SK-N-SH (cell line): ENCODE results near the gene IER2. TPM values are rescaled to one million over a fixed set of nuclear protein-coding genes. Genes with fewer than 3 reads are reported as not detected.

Experiments
- CTCF ChIA-PET: fragments of 300-600, 350-600 bp; formaldehyde crosslinking; extraction: SDS; loops from one replicate; lab custom pipeline; 2021; lab: Yijun Ruan, JAX
- POLR2A ChIA-PET: fragments of 350-600 bp; sonication (Branson Sonifier 250); formaldehyde crosslinking; extraction: SDS; loops from one replicate; lab custom pipeline; 2020; ENCODE audit warnings: antibody characterized with exemption, inconsistent platforms; lab: Yijun Ruan, JAX
- DNase-seq: peaks from one replicate; pipeline ENCODE4 v3.0.0; 2012
- H2AFZ ChIP-seq: fragments of 200-600 bp; sonication (generic); 2 replicates; pipeline ENCODE4 v1.8.1; 2016; ENCODE audit warnings: antibody characterized with exemption, mild to moderate bottlenecking, low read depth
- H3F3A ChIP-seq: fragments of 200-600 bp; sonication (generic); replicated peaks from 2 replicates; pipeline ENCODE3; 2016; ENCODE audit warnings: antibody characterized with exemption, mild to moderate bottlenecking; ENCODE audit not compliant: insufficient read depth
- H3K27ac ChIP-seq, 2 experiments: fragments of 200-500 bp in 1 of 2; fragments of 200-600 bp in 1 of 2; sonication (Bioruptor generic) in 1 of 2; sonication (generic), shearing (Covaris generic) in 1 of 2; 2 replicates each; pipeline versions ENCODE4 v1.5.1 to v1.6.1; 2014 to 2016; ENCODE audit warnings: low read depth in 2 of 2, inconsistent platforms in 1 of 2, low read length in 1 of 2, mild to moderate bottlenecking in 1 of 2, mixed read lengths in 1 of 2
- H3K27me3 ChIP-seq: fragments of 200-600 bp; sonication (generic), shearing (Covaris generic); 2 replicates; pipeline ENCODE4 v1.6.1; 2016; ENCODE audit warnings: mixed run types; ENCODE audit not compliant: insufficient read depth
- H3K36me3 ChIP-seq, 2 experiments: fragments of 200-500 bp in 1 of 2; fragments of 200-600 bp in 1 of 2; sonication (Bioruptor generic) in 1 of 2; sonication (generic) in 1 of 2; replicated peaks in 1 of 2; 2 replicates each; pipeline versions ENCODE3 to v1.5.1; 2014 to 2016; ENCODE audit warnings: low read length in 1 of 2, mild to moderate bottlenecking in 1 of 2; ENCODE audit not compliant: insufficient read depth in 2 of 2, control insufficient read depth in 1 of 2
- H3K4me1 ChIP-seq, 2 experiments: fragments of 200-500 bp in 1 of 2; fragments of 200-600 bp in 1 of 2; sonication (Bioruptor generic) in 1 of 2; sonication (generic), shearing (Covaris generic) in 1 of 2; 2 replicates each; pipeline versions ENCODE4 v1.5.1 to v1.6.1; 2014 to 2016; ENCODE audit warnings: low read depth in 1 of 2, low read length in 1 of 2, mixed run types in 1 of 2; ENCODE audit not compliant: insufficient read depth in 2 of 2, control insufficient read depth in 1 of 2
- H3K4me2 ChIP-seq: fragments of 200-600 bp; sonication (generic), shearing (Covaris generic); 2 replicates; pipeline ENCODE4 v1.6.1; 2017; ENCODE audit warnings: mixed run types
- H3K4me3 ChIP-seq, 2 experiments: fragments of 200-500 bp in 1 of 2; fragments of 200-600 bp in 1 of 2; sonication (Bioruptor generic) in 1 of 2; sonication (generic), shearing (Covaris generic) in 1 of 2; 2 replicates each; pipeline versions ENCODE4 v1.5.1 to v1.8.1; 2014 to 2016; ENCODE audit warnings: low read depth in 2 of 2, inconsistent platforms in 1 of 2, low read length in 1 of 2, mild to moderate bottlenecking in 1 of 2, mixed read lengths in 1 of 2, moderate library complexity in 1 of 2
- H3K79me2 ChIP-seq: fragments of 200-600 bp; sonication (generic); 2 replicates; pipeline ENCODE4 v1.8.1; 2017; ENCODE audit warnings: mild to moderate bottlenecking; ENCODE audit not compliant: insufficient read depth
- H3K9ac ChIP-seq: fragments of 200-600 bp; sonication (generic); 2 replicates; pipeline ENCODE4 v1.6.1; 2017; ENCODE audit warnings: mixed run types
- H3K9me2 ChIP-seq: fragments of 200-600 bp; sonication (generic); 2 replicates; pipeline ENCODE4 v1.6.1; 2017; ENCODE audit warnings: mixed run types
- H3K9me3 ChIP-seq: fragments of 200-600 bp; sonication (generic); 2 replicates; pipeline ENCODE4 v1.6.1; 2017; ENCODE audit warnings: mixed run types, mild to moderate bottlenecking, moderate library complexity
- H4K20me1 ChIP-seq: fragments of 200-600 bp; sonication (generic); 2 replicates; pipeline ENCODE4 v1.6.1; 2017; ENCODE audit warnings: mild to moderate bottlenecking, mixed run types; ENCODE audit not compliant: insufficient read depth
- ELF1 ChIP-seq: IDR thresholded peaks from 2 replicates; pipeline ENCODE4 v1.4.0; 2012
- EZH2phosphoT487 ChIP-seq: fragments of 200-600 bp; sonication (generic); IDR thresholded peaks from 2 replicates; pipeline ENCODE4 v1.6.1; 2017; ENCODE audit warnings: low read depth, mixed run types, mild to moderate bottlenecking, antibody characterized with exemption, moderate library complexity, borderline replicate concordance
- FOSL2 ChIP-seq: IDR thresholded peaks from 2 replicates; pipeline ENCODE4 v1.4.0; 2012; ENCODE audit warnings: low read depth, mild to moderate bottlenecking, moderate library complexity, borderline replicate concordance
- FOXJ3 ChIP-seq: sonication (generic); formaldehyde crosslinking; IDR thresholded peaks from 2 replicates; pipeline ENCODE4 v1.5.1; 2020; ENCODE audit warnings: mild to moderate bottlenecking, missing genetic modification reagents
- GABPA ChIP-seq: IDR thresholded peaks from 2 replicates; pipeline ENCODE4 v1.4.0; 2012; ENCODE audit warnings: low read depth, mild to moderate bottlenecking
- GATA2 ChIP-seq: sonication (generic); formaldehyde crosslinking; IDR thresholded peaks from 2 replicates; pipeline ENCODE4 v1.5.0; 2020; ENCODE audit warnings: mild to moderate bottlenecking, missing genetic modification reagents
- MXI1 ChIP-seq: IDR thresholded peaks from 2 replicates; pipeline ENCODE4 v1.6.1; 2012; ENCODE audit warnings: mild to moderate bottlenecking, low read depth, low read length, improper control_type of control experiment
- NFIC ChIP-seq: IDR thresholded peaks from 2 replicates; pipeline ENCODE4 v1.4.0; 2012; ENCODE audit warnings: borderline replicate concordance
- NRF1 ChIP-seq: IDR thresholded peaks from 2 replicates; pipeline ENCODE4 v1.6.1; 2012; ENCODE audit warnings: low read depth, mild to moderate bottlenecking, low read length
- POLR2AphosphoS5 ChIP-seq: IDR thresholded peaks from 2 replicates; pipeline ENCODE4 v1.6.1; 2012; ENCODE audit warnings: low read depth, low read length
- RAD21 ChIP-seq: IDR thresholded peaks from 2 replicates; pipeline ENCODE4 v1.6.1; 2012; ENCODE audit warnings: mild to moderate bottlenecking, low read length
- RCOR1 ChIP-seq: fragments of 150-350 bp; IDR thresholded peaks from 2 replicates; pipeline ENCODE4 v1.6.1; 2017; ENCODE audit warnings: antibody characterized with exemption, low read length
- RXRA ChIP-seq: IDR thresholded peaks from 2 replicates; pipeline ENCODE4 v1.4.0; 2012; ENCODE audit warnings: low read depth, mild to moderate bottlenecking, borderline replicate concordance
- SIN3A ChIP-seq: IDR thresholded peaks from 2 replicates; pipeline ENCODE4 v1.6.1; 2012; ENCODE audit warnings: low read depth, mild to moderate bottlenecking, low read length, moderate library complexity, borderline replicate concordance
- TCF12 ChIP-seq: IDR thresholded peaks from 2 replicates; pipeline ENCODE4 v1.4.0; 2012
- TEAD4 ChIP-seq: IDR thresholded peaks from 2 replicates; pipeline ENCODE4 v1.4.0; 2012; ENCODE audit warnings: mild to moderate bottlenecking, borderline replicate concordance; ENCODE audit not compliant: insufficient read depth
- WGBS: methylation state at CpG from one replicate; pipeline ENCODE4 v1.1.6; 2017; ENCODE audit warnings: low lambda C conversion rate; 5-methylcytosine and 5-hydroxymethylcytosine counted together
- polyA plus RNA-seq, 3 experiments: library from polyadenylated mRNA; depleted of rRNA; stranded (reverse); fragments of >200 nt; gene quantifications; 2 replicates each; pipeline ENCODE4 v1.2.3, GENCODE V29; 2012
- TF ChIP-seq, protein P1 (sequence below): IDR thresholded peaks from 2 replicates; pipeline ENCODE4 v1.4.0; 2012; ENCODE audit warnings: low read depth
- TF ChIP-seq, protein P2 (sequence below): IDR thresholded peaks from 2 replicates; pipeline ENCODE4 v1.4.0; 2012; ENCODE audit warnings: low read depth, borderline replicate concordance
- TF ChIP-seq, protein P3 (sequence below): IDR thresholded peaks from 2 replicates; pipeline ENCODE4; 2012
- TF ChIP-seq, protein P4 (sequence below): IDR thresholded peaks from 2 replicates; pipeline ENCODE4 v1.4.0; 2012; ENCODE audit warnings: low read depth, borderline replicate concordance
- TF ChIP-seq, protein P5 (sequence below): fragments of 150-350 bp; IDR thresholded peaks from 2 replicates; pipeline ENCODE4 v1.6.1; 2017; ENCODE audit warnings: antibody characterized with exemption, low read length, low read depth, borderline replicate concordance

The IER2 gene
- polyA plus RNA-seq, 1 of the 3 experiments (the other 2 are of a cell fraction) = 115 TPM

DNA sequence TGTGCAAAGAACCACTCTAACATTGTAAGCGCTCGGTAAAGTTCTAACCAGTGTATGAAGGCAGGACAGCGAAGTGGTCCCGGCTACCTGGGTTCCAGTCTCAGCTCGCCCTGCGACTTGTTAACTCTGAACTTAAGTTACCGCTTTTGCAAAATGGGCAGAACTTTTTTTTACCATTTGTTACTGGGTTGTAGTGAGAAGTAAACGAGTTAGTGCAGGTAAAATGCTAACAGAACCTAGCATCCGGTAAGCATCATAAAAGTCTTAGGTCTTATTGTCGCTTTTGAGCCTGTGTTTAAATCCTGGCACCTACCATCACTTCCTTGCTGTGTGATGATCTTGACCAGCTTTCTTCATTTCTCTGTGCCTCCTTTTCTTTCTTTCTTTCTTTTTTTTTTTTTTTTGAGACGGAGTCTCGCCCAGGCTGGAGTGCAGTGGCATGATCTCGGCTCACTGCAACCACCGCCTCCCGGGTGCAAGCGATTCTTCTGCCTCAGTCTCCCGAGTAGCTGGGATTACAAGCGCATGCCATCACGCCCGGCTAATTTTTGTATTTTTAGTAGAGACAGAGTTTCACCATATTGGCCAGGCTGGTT is 32.9 kb upstream of the IER2 start (continued):
- TF ChIP-seq NFIC = no peak
- TF ChIP-seq GATA2 (CRISPR knock-in tag) = no peak
- no peak for TF ChIP-seq FOSL2
- TF ChIP-seq, protein P1, sequence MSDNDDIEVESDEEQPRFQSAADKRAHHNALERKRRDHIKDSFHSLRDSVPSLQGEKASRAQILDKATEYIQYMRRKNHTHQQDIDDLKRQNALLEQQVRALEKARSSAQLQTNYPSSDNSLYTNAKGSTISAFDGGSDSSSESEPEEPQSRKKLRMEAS = no peak
- TF ChIP-seq RCOR1 = no peak
- no peak for TF ChIP-seq MXI1

DNA sequence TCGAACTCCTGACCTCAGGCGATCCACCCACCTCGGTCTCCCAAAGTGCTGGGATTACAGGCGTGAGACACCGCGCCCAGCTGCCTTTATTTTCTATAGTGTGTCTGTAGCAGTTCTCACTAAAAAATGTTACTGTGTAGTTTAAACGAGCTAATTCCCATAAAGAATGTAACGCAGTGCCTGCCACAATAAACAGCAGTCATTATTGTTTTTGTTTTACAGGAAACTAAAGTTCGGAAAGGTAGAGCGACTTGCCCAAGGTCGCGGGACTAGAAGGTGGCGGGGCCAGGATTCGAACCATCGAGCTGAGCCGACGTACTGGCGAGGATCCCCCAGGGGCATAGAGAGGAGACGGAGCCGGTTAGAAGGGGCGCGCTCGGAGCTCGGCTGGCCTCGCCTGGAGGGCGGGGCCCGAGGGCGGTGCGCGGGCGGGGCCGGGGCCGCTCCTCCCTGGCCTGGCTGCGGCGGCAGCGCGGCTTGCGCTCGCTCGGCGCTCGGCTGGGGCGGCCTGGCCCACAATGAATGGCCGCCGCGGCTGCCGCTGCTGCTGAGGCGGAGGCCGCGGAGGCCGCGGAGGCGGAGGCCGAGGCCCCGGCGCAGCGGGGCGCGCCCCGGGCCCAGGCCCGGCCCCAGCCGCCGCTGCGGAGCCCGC is 32.3 kb upstream of the IER2 start, which contains the start of gene NACC1:
TSS of gene NACC1 (plus strand) at position 493 of the 652 bp plus-strand sequence. CDS start 16,944 bp downstream, outside the sequence.
- Histone ChIP-seq H3K9ac (peak within 1 kb of the TSS; percentile 97), H3K27ac (peak within 1 kb of the TSS; percentile 65 to 85), H3K36me3 (peaks cover 12 to 13% of the 10 kb centered on the region in 2 experiments), H3K9me2 (no peaks in the 10 kb centered on the region), H3F3A (peaks cover 4% of the 10 kb centered on the region), H2AFZ (peak within 1 kb of the TSS; percentile 98), H3K4me3 (peak within 1 kb of the TSS; percentile 97 to 98), H3K4me1 (peaks cover 22 to 27% of the 10 kb centered on the region in 2 experiments; a peak in 2 of 4 replicates), H4K20me1 (peaks cover 40% of the 10 kb centered on the region), H3K79me2 (peaks cover 72% of the 10 kb centered on the region), H3K4me2 (peak within 1 kb of the TSS; percentile 83), H3K27me3 (no peaks in the 10 kb centered on the region), H3K9me3 (no peaks in the 10 kb centered on the region)
- 6% methylated on average over 25 of the region's 65 CpGs for WGBS
- ChIA-PET POLR2A (interaction anchor here (0.8 to 3.7 kb wide), 6 partner anchors 12 to 185 kb away, joined by 3 to 16 read pairs (median 4); partner anchors contain the start of genes IER2 and STX10), CTCF (interaction anchor here (0.6 to 4.0 kb wide), 9 partner anchors 10 to 472 kb away, joined by 3 to 20 read pairs (median 5); no protein-coding TSS in a partner anchor)
- peak; percentile 99 for DNase-seq
- TF ChIP-seq POLR2AphosphoS5 = peak; percentile 30; the same call in 1 of the 2 replicates
- 0 out of 2 replicates have a peak, but pooled peaks have one; percentile 44 for TF ChIP-seq NRF1
- no peak for TF ChIP-seq TEAD4
- no peak for TF ChIP-seq SIN3A
- TF ChIP-seq, protein P2, sequence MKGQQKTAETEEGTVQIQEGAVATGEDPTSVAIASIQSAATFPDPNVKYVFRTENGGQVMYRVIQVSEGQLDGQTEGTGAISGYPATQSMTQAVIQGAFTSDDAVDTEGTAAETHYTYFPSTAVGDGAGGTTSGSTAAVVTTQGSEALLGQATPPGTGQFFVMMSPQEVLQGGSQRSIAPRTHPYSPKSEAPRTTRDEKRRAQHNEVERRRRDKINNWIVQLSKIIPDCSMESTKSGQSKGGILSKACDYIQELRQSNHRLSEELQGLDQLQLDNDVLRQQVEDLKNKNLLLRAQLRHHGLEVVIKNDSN = no peak
- TF ChIP-seq, protein P1 = peak; percentile 10; the same call in 1 of the 2 replicates
- TF ChIP-seq TCF12 = no peak
- TF ChIP-seq, protein P3, sequence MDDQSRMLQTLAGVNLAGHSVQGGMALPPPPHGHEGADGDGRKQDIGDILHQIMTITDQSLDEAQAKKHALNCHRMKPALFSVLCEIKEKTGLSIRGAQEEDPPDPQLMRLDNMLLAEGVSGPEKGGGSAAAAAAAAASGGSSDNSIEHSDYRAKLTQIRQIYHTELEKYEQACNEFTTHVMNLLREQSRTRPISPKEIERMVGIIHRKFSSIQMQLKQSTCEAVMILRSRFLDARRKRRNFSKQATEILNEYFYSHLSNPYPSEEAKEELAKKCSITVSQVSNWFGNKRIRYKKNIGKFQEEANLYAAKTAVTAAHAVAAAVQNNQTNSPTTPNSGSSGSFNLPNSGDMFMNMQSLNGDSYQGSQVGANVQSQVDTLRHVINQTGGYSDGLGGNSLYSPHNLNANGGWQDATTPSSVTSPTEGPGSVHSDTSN = no peak
- TF ChIP-seq GATA2 (CRISPR knock-in tag) = no peak
- TF ChIP-seq EZH2phosphoT487 = no peak
- no peak for TF ChIP-seq RAD21
- no peak for TF ChIP-seq RXRA
- TF ChIP-seq ELF1 = no peak
- peak; percentile 78 for TF ChIP-seq RCOR1
- TF ChIP-seq, protein P4, sequence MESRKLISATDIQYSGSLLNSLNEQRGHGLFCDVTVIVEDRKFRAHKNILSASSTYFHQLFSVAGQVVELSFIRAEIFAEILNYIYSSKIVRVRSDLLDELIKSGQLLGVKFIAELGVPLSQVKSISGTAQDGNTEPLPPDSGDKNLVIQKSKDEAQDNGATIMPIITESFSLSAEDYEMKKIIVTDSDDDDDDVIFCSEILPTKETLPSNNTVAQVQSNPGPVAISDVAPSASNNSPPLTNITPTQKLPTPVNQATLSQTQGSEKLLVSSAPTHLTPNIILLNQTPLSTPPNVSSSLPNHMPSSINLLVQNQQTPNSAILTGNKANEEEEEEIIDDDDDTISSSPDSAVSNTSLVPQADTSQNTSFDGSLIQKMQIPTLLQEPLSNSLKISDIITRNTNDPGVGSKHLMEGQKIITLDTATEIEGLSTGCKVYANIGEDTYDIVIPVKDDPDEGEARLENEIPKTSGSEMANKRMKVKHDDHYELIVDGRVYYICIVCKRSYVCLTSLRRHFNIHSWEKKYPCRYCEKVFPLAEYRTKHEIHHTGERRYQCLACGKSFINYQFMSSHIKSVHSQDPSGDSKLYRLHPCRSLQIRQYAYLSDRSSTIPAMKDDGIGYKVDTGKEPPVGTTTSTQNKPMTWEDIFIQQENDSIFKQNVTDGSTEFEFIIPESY = no peak
- no peak for TF ChIP-seq NFIC
- no peak for TF ChIP-seq FOSL2
- TF ChIP-seq, protein P5, sequence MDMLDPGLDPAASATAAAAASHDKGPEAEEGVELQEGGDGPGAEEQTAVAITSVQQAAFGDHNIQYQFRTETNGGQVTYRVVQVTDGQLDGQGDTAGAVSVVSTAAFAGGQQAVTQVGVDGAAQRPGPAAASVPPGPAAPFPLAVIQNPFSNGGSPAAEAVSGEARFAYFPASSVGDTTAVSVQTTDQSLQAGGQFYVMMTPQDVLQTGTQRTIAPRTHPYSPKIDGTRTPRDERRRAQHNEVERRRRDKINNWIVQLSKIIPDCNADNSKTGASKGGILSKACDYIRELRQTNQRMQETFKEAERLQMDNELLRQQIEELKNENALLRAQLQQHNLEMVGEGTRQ = no peak
- peak; percentile 32; the same call in 1 of the 2 replicates for TF ChIP-seq GABPA
- no peak for TF ChIP-seq FOXJ3 (CRISPR knock-in tag)
- TF ChIP-seq MXI1 = no peak; the same call in 1 of the 2 replicates
